HG02981 (cell line): ENCODE results near the gene ELOVL6.
"Not testable (repeated sequence)": the region's sequence is repeated elsewhere in the genome, so short reads cannot be mapped to it uniquely, and the experiment has no call there.

Experiments used
- ATAC-seq: cut with Tn5 transposase; IDR thresholded peaks from one replicate; pipeline ENCODE4 v1.9.1; 2021; ENCODE audit warnings: mild to moderate bottlenecking, moderate library complexity; ENCODE audit not compliant: unreplicated experiment

Gene ELOVL6

DNA sequence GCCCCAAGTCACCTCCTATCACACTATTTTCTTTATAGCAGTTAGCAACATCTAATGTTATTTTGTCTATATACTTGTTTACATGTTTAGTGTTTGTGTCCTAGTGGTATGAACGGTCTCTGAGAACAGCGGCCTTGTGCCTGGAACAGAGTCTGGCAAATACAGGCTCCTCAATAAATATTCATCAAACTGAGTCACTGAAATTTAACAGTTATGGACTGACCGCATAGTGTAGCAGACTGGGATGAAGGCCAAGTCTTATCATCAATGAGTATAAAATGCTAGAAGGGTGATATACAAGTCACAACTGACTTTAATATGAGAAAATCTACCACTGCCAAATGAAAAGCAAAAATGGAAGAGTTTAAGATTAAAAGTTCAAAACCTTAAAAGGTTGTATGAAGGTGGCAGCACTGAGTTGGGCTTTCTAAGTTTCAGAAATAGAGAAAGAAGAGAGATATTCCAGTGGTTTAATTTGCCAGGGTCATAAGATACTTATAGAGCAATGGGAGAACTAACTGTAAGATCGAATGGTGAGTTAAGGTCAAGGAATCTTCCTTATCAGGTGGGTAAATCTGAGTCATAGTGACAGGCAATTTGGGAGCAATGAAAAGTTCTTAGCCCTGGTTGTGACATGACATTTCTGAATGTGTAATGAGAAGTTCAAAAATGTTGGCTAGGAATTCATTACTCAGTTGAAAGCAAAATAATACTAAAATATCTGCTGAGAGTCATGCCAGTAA lies 34.9 kb downstream of the ELOVL6 start:
- ATAC-seq, result no peak

DNA sequence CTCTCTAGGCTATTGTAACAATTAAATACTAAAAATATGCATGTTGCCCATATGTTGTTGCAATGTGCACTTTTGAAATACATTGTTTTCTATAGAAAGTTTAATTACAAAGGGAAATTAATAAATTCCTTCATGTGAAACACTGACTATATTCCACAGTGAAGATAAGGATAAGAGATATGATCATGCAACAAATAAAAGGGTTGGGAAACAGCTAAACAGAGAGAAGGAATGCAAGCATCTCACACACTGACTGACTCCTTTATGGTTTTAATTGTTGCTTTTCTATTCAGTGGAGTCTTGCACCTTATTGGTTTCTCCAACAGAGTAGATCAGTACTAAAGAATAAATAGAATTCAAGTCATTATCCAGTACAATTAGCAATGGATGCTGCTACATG lies 37.8 kb downstream of the ELOVL6 start:
- ATAC-seq, result no peak

DNA sequence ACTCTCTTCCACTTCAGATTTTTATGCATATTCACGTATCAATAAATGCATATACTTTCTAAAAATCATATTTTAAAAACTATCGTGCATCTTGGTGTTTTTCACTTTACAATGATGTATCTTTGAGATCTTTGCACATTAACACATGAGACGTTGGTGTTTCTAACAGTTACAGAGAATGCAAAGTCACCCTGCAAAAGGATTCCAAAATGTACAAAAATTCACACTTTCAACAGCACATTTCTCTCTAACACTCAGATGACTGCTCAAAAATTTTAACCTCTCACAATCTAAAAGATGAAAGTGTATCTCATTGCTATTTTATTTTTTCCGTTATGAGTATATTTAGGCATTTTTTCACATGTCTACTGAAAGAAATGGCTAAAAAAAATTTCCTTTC lies 38.9 kb downstream of the ELOVL6 start:
- ATAC-seq, result no peak

DNA sequence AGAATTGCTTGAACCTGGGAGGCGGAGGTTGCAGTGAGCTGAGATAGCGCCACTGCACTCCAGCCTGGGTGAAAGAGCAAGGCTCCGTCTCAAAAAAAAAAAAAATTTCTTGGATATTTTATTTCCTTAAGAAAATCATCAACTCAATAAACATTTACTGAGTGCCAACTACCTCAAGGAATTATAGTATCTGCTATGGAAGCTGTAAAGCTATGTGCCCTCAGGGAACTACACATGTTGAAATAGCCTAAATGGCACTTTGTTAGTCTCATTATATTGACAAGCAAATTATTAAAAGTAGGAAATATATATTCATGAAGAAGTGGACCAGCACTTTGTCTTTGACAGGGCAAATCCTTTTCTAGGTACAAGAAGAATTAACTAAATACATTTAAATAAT lies 40.8 kb downstream of the ELOVL6 start:
- ATAC-seq, result no peak

DNA sequence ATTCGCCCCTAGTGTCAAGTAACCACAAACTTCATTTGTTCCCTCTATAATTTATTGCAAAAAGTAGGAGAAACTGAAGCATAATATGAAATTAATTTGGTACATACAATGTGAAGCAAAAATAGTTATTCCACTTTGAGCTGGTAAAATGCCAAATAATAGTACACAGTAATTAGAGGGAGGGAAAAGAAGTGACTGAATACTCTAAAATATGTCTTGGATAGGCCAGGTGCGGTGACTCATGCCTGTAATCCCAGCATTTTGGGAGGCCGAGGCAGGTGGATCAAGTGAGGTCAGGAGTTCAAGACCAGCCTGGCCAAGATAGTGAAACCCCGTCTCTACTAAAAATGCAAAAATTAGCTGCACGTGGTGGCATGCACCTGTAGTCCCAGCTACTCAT lies 41.2 kb downstream of the ELOVL6 start:
- ATAC-seq, result not testable (repeated sequence)

DNA sequence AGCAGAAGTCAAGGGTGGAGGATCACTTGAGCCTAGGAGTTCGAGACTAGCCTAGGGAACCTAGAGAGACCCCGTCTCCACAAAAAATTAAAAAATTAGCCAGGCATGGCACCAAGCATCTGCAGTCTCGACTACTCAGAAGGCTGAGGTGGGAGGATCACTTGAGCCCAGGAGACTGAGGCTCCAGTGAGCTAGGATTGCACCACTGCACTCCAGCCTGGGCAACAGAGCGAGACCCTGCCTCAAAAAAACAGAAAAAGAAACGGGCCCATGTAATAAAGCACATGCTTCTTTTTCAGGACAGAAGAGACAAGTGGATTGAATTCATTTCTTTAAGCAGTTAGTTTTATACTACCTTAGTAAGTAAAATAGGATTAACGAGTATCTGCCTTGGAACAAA lies 42.0 kb downstream of the ELOVL6 start:
- ATAC-seq, result no peak

DNA sequence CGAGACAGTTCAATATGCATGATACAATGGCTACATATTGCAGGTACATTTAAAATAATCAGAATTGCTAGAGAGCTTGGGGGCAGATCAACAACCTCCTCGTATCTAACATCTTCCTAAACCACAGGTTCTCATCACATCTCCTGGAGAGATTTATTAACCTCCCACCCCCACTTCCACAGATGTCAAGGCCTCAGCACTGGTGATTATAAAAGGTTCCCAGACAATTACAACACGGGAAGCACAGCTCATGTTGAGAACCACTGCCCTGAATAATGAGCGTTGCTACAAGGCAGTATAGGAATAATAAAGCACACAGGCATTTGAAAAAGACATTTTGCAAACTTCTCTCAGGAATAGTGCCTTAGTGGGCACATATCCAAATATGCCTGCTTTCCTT lies 42.8 kb downstream of the ELOVL6 start:
- ATAC-seq, result no peak

DNA sequence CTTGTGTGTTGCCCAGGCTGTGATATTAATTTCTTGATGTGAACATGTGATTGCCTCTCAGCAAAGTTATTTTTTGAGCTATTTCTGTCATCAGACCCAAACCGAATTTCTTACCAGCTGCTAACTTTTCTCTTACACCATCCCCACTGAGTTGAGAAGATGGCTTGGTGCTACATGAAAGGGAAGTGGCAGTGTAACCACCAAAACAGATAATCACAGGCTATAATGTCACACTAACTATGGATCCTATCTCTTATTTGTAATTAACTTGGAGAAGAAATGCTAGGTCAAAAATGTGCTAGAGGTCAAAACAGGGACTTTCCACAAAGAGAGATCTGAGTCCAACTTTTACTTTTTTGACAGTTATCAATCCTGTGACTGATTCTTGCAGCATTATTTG lies 43.8 kb downstream of the ELOVL6 start:
- no peak for ATAC-seq

DNA sequence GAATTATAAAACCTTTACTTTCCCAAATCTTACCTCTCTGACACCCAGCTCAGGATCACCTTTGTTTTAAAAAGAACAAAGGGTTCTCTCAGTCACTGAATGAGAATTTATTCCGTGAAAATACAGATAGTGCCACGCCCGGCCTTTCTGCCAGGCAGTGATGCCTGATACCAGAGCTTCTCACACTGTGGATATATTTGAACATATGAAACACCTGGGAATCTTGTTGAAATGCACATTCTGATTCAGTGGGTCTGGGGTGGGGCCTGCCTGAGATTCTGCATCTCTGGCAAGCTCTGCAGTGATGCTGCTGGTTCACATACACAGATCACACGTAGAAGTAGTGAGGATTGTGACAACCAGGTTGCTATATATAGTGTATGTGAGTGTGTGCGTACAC lies 46.0 kb downstream of the ELOVL6 start:
- no peak for ATAC-seq

DNA sequence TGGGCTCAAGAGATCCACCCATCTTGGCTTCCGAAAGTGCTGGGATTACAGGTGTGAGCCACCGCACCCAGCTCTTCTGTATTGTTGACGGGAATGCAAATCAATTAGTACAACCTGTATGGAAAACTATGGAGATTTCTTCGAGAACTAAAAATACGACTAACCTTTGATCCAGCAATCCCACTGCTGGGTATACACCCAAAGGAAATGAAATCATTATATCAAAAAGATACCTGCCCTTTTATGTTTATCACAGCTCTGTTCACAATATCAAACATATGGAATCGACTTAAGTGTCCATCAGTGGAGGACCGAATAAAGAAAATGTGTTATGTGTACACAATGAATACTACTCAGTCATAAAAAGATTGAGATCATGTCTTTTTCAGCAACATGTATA lies 49.3 kb downstream of the ELOVL6 start:
- ATAC-seq, result no peak

DNA sequence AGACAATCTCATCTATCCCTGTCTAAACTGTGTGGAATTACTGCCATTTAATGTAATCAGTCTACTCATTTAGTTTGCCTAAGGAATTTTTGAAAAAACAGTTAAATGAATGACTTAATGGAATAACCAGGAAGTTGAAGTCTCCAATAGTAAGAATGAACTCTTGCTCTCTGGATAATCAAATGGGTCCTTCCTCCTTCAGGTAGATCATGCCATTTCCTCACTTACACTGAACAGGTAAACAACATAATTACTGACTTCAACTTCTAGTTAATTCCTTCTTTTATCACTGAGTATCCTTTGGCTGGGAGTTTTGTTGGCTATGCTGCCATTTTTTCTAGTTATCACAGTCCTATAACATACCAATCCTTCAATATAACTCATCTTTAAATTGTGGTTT lies 56.0 kb downstream of the ELOVL6 start:
- no peak for ATAC-seq

DNA sequence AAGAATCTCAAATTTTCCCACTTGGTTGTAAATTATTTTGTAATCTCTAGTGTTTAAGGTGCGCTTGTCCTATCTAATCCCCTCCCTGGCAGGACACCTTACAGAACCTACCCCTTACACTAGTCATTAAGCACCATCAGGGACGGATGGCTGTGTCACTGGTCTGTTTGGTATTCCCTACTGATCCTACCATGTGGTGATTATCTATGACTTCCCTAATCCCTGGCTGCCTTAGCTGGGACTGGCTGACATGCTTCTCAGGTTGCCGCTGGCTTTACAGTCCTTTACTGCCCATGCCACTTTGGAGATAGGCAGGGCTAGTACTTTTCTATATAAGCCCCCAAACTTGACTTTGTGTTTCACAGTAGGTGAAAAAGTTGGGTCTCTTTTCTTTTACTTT lies 58.6 kb downstream of the ELOVL6 start:
- no peak for ATAC-seq

DNA sequence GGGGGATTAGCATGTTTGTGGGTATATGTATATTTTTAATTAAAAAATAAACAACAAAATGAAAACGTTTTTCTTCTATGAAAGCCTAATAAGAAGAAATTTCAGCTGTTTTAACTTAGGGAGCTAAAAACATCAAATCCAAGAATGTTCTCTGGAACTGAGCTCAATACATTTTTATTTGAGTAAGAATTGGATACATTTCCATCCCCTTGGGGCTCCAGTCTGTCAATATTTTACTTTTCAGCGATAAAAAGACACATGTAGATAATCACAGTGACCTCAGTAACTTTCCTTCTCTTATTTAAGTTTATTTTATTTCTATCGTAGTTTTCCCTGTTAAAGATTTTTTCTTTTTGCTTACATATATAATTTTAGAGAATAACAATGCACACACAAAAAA lies 59.3 kb downstream of the ELOVL6 start:
- ATAC-seq, result no peak

DNA sequence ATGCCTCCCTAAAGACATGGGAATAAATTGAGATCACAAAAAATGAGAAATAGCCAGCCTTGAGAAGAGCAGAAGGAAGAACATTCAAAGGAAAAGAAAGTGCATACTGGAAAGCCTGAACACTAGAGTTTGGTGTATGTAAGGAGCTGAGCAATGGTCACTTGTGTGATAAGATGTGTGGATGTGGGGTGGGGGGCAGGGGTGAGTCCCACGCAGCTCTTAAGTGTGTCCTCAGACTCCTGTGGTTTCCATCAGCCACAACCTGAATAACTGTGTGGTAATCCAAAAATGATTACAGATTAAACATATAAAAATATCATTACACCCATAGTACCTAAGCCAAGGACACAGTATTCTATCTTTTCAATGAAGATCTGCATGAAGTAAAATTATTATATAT lies 59.9 kb downstream of the ELOVL6 start:
- no peak for ATAC-seq

DNA sequence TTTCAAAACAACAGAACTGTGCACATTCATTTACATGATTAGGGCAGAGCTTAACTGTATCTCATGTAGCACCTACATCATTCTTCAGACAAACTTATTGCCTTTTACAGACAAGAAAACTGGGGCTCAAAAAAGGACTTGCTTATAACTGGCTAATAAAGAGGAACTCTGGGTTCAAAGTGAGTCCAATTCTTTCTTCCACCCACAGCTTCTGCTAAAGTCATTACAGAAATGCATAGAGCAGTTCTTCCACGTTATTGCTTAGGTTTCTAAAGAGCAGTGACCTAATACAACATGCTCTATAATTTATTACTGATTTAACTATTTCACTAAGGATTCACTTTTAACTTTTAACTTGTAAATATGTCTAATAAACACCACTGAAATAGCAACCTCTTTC lies 60.6 kb downstream of the ELOVL6 start:
- no peak for ATAC-seq

DNA sequence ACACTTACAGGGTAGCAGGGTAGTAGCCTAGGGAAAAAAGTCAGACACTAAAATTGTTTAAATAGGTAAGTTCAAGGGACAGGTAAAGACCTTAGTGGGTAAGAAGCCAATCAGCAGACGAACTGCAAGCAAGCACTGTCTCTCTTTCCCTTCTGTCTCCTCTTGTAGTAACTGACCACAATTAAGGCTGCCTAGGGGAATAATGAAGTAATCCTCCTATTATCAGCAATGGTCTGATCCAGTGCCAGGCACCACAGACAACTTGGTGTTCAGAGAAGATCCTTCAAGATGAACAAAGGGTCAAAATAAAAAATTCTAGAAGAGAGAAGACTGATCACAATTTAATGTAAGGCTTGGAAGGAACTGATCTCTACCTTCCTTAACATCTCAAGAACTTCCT lies 62.9 kb downstream of the ELOVL6 start:
- no peak for ATAC-seq

DNA sequence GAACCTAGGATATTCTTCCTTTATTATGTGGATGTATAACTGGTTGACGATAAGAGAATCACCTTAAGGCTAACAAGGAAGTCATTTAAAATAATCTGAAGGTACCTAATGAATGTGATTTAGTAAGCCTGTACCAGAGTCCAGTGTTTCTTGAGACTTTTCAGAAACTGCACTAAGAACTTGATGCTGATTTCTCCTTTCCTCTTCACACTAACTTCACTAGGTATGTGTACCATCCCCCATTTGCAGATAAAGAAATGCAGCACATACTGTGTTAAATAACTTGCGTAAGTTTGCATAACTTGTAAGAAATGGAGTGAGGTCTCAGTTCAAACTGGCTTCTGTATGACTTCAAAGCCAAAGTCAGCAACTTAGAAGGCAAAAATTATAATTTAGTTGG lies 63.3 kb downstream of the ELOVL6 start:
- ATAC-seq, result no peak

DNA sequence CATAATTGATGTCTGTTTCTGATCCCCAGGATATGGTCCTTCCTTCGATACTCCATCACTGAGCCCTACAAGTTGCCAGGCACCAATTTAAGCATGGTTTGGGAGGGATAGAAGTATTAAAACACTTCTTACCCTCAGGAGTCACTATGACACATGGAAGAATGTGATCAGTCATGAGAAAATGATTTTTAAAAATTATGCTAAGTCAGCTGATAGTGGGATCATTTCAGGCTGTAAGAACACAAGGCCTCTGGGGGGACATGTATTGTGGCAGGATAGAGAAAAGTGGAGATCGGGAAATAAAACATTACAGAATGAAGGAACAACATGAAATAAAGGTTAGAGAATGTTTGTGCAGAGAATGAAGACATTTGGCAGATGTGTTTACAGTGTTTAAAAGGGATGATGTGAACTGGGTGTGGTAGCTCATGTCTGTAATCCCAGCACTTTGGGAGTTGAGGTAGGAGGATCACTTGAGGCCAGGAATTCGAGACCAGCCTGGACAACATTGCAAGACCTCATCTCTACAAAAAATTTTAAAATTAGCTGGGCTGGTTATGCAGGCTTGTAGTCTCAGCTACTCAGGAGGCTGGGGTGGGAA lies 64.0 kb downstream of the ELOVL6 start:
- no peak for ATAC-seq

DNA sequence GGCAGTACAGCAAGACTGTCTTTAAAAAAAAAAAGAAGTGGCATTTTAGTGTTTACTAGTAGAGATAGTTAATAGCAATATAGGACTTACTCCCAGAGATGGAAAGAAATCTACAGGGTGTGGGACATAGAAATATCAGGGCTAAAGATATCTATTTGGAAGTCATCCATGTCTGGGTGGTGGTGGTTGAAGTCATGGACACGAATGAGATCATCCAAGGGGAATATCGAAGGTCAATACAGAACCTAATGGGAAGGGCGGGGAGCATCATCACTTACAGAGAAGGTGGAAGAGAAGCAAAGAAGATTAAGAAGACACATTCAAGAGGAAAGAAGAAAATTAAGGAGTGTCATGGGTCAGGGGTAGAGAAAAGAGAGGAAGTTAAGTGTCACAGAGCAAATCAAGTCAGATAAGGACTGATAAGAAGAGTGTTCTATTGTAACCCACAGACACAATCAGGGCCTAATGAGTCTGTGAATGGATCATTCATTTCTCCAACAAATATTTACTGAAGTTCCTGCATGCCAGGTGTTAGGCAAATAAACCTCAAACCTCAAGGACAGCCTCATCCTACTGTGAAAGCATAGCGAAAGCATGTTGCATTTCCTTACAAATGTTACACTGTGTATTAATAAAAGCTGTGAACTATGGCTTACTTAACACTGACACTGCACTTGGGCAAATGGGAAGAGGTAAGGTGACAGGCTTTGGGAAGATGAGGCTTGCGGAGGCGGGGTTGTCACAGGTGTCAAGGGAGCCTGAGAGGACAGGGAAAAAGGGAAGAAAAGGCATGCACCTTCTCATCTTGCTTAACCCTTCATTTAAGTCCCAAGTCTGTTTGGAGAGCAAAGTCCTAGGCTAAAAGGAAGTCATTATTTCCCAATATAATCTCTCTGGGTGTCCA lies 65.3 kb downstream of the ELOVL6 start:
- no peak for ATAC-seq

DNA sequence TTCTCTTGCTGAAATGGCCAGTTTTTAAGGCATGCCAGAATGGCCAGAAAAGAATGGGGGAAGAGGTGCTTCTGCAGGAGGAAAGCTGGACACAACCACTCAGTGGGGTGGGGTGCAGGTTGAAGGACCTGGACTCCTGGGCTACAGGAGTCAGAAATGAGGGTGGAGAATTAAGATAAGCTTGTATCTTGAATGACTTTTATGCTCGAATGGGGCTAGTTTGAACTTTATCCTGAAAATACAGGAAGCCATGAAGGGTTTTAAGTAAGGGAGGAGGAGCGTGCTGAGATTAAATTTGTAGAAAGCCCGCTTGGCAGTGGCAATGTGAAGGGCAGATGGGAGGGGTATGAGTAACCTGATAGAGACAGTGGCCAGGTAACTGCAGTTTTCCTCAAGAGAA lies 66.5 kb downstream of the ELOVL6 start:
- no peak for ATAC-seq

DNA sequence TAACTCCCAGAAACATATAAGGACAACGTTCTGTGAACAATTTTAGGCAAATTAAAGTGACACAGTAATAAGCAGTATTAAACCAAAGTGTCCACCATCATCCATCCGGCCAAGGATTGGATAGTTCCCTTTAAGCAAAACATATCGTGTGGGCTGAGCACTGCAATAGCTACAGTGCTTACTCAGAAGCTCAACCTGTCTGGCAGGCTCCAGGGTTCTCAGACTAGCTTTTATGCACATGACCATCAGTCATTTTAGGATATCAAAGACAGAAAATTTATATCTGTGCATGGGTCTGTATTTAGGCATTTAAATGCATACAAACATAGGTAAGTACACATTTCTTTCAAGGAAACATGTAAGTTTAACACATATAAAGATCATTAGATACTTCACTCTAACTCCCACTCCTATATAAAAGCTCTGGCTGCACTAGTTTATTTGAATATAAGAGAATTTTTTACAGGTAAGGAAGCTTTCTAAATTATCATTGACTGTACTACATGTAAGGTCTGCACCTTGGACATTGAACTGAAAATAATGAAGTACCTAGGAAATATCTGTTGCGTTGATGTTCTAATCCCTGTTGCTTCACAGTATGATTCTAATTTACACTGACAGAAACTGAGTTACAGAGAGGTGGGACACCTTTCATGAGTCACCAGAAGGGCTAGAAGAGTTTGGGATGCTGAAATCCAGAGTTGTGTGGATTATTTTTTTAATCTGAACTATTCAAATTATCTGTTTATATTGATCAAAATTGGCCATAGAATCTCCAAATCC lies 67.6 kb downstream of the ELOVL6 start:
- ATAC-seq, result no peak
